CD8-positive, alpha-beta memory T cell (primary cell): ENCODE measurements around the gene ZNF649. TPM values are rescaled to one million over a fixed set of nuclear protein-coding genes. Genes with fewer than 3 reads are reported as not detected.
A peak's percentile ranks its signal among the peaks of the same experiment; 100 is the strongest.
"Not testable (repeated sequence)": the region's sequence is repeated elsewhere in the genome, so short reads cannot be mapped to it uniquely, and the experiment has no call there.

Experiments
- CTCF ChIA-PET: fragments of 350-600 bp; sonication (Branson Sonifier 250); formaldehyde crosslinking; loops from one replicate; lab custom pipeline; 2021; ENCODE audit warnings: antibody characterized with exemption; lab: Charles Lee
- POLR2A ChIA-PET: fragments of 350-600 bp; sonication (Branson Sonifier 250); formaldehyde crosslinking; loops from one replicate; lab custom pipeline; 2021; ENCODE audit warnings: antibody characterized with exemption; lab: Charles Lee
- DNase-seq, 5 donors: peaks; one replicate each; pipeline versions ENCODE4 v3.0.0 to v3.0.0-alpha.2; 2020 to 2022; ENCODE audit warnings: mixed read lengths in 1 of 5
- H3K27ac ChIP-seq: one replicate; pipeline ENCODE4 v1.7.0; 2013; ENCODE audit warnings: low read depth, mild to moderate bottlenecking, low read length, moderate library complexity
- H3K27me3 ChIP-seq: 2 replicates; pipeline ENCODE4 v1.7.0; 2013; ENCODE audit warnings: low read length, mild to moderate bottlenecking; ENCODE audit not compliant: insufficient read depth, poor library complexity, severe bottlenecking
- H3K36me3 ChIP-seq: 2 replicates; pipeline ENCODE4 v1.7.0; 2013; ENCODE audit warnings: mild to moderate bottlenecking, low read length, moderate library complexity; ENCODE audit not compliant: insufficient read depth
- H3K4me1 ChIP-seq: 2 replicates; pipeline ENCODE4 v1.7.0; 2013; ENCODE audit warnings: mild to moderate bottlenecking, low read length, moderate library complexity; ENCODE audit not compliant: insufficient read depth
- H3K4me3 ChIP-seq: 2 replicates; pipeline ENCODE4 v1.7.0; 2013; ENCODE audit warnings: mild to moderate bottlenecking, low read length
- H3K9me3 ChIP-seq: 2 replicates; pipeline ENCODE4 v1.7.0; 2013; ENCODE audit warnings: mild to moderate bottlenecking, low read length
- H3K27ac Mint-ChIP-seq, 8 donors: one replicate each; pipeline ENCODE4 v1.8.0; 2020 to 2021; ENCODE audit warnings: mixed read lengths in 8 of 8, mild to moderate bottlenecking in 6 of 8, inconsistent platforms in 3 of 8, moderate library complexity in 3 of 8
- H3K27me3 Mint-ChIP-seq, 2 donors: one replicate each; pipeline ENCODE4 v1.8.0; 2020 to 2021; ENCODE audit warnings: mixed read lengths in 2 of 2, mild to moderate bottlenecking in 1 of 2, moderate library complexity in 1 of 2
- H3K36me3 Mint-ChIP-seq, 3 donors: one replicate each; pipeline ENCODE4 v1.8.0; 2020 to 2021; ENCODE audit warnings: mixed read lengths in 3 of 3, inconsistent platforms in 1 of 3, mild to moderate bottlenecking in 1 of 3
- H3K4me1 Mint-ChIP-seq, 3 donors: one replicate each; pipeline ENCODE4 v1.8.0; 2020 to 2021; ENCODE audit warnings: mixed read lengths in 3 of 3, inconsistent platforms in 1 of 3, mild to moderate bottlenecking in 1 of 3
- H3K4me3 Mint-ChIP-seq, 7 donors: one replicate each; pipeline ENCODE4 v1.8.0; 2020 to 2021; ENCODE audit warnings: mixed read lengths in 7 of 7, mild to moderate bottlenecking in 6 of 7, moderate library complexity in 4 of 7, inconsistent platforms in 2 of 7
- H3K9me3 Mint-ChIP-seq, 5 donors: one replicate each; pipeline ENCODE4 v1.8.0; 2020 to 2022; ENCODE audit warnings: mixed read lengths in 5 of 5, mild to moderate bottlenecking in 3 of 5, moderate library complexity in 2 of 5, inconsistent platforms in 1 of 5
- polyA plus RNA-seq: library from polyadenylated mRNA; unstranded; fragments of 300-500 nt; fragmentation: Illumina TruSeq; gene quantifications from one replicate; pipeline ENCODE4 v1.2.3, GENCODE V29; 2021
- total RNA-seq, 2 experiments: library from RNA; stranded (reverse); gene quantifications; one replicate each; pipeline ENCODE4 v1.2.3, GENCODE V29; 2021

ZNF649 gene
- total and polyA plus RNA-seq, 3 experiments from 2014 or later, result 7.2 to 13.5 (median 12.3) TPM

GRCh38 chr19:51906108-51906507 is 1.3 kb upstream of the ZNF649 start:
- CTCF ChIA-PET, H3K4me3 ChIP-seq, POLR2A ChIA-PET, H3K36me3 ChIP-seq, DNase-seq, H3K27me3 ChIP-seq, H3K27ac ChIP-seq: not testable (repeated sequence)
- Mint-ChIP-seq H3K36me3 (peaks cover 9 to 65% (median 40%) of the 10 kb centered on the region in 3 donors), H3K4me1 (peaks cover 18 to 29% (median 27%) of the 10 kb centered on the region in 3 donors), H3K27ac (peak overlapping the region in 1 of 8 donors; percentile 57), H3K4me3 (peak overlapping the region in 5 of 7 donors; percentile 8 to 51 (median 37)), H3K27me3 (peaks cover 32 to 33% of the 10 kb centered on the region in 2 donors), H3K9me3 (peaks cover 39 to 85% (median 72%) of the 10 kb centered on the region in 5 donors)
- Histone ChIP-seq H3K4me1 (peaks cover 14% of the 10 kb centered on the region), H3K9me3 (peaks cover 17% of the 10 kb centered on the region)

GRCh38 chr19:51905639-51906038 is 822 bp upstream of the ZNF649 start:
- H3K27me3 ChIP-seq, H3K27ac Mint-ChIP-seq, CTCF ChIA-PET, H3K27ac ChIP-seq, POLR2A ChIA-PET, DNase-seq, H3K36me3 ChIP-seq: not testable (repeated sequence)
- Histone ChIP-seq H3K4me3 (peak overlapping the region; percentile 8), H3K9me3 (peaks cover 22% of the 10 kb centered on the region), H3K4me1 (peaks cover 14% of the 10 kb centered on the region)
- H3K4me1 Mint-ChIP-seq, result peaks cover 18 to 33% (median 27%) of the 10 kb centered on the region in 3 donors
- H3K9me3 Mint-ChIP-seq, result peaks cover 39 to 88% (median 72%) of the 10 kb centered on the region in 5 donors
- peak overlapping the region in 5 of 7 donors; percentile 13 to 99 (median 27) for H3K4me3 Mint-ChIP-seq
- H3K36me3 Mint-ChIP-seq, result peaks cover 9 to 65% (median 45%) of the 10 kb centered on the region in 3 donors
- H3K27me3 Mint-ChIP-seq, result peaks cover 32% of the 10 kb centered on the region in 2 donors

GRCh38 chr19:51905206-51905605 is 389 bp upstream of the ZNF649 start:
- Histone ChIP-seq H3K9me3 (peaks cover 26% of the 10 kb centered on the region), H3K4me1 (peaks cover 14% of the 10 kb centered on the region), H3K27ac (no peak overlapping the region), H3K36me3 (peaks cover 3% of the 10 kb centered on the region), H3K27me3 (no peaks in the 10 kb centered on the region), H3K4me3 (peak overlapping the region; percentile 8)
- Mint-ChIP-seq H3K27ac (peak overlapping the region in 7 of 8 donors; percentile 1 to 97 (median 96)), H3K9me3 (peaks cover 39 to 88% (median 72%) of the 10 kb centered on the region in 5 donors), H3K27me3 (peaks cover 28 to 29% of the 10 kb centered on the region in 2 donors), H3K4me1 (peaks cover 18 to 35% (median 27%) of the 10 kb centered on the region in 3 donors), H3K36me3 (peaks cover 11 to 66% (median 48%) of the 10 kb centered on the region in 3 donors), H3K4me3 (peak overlapping the region; percentile 90 to 100 (median 99))
- POLR2A ChIA-PET, result no interaction called here
- no peak for DNase-seq
- CTCF ChIA-PET, result no interaction called here

GRCh38 chr19:51903192-51903591 is 1.6 kb downstream of the ZNF649 start:
- H3K36me3 Mint-ChIP-seq, result peaks cover 18 to 78% (median 62%) of the 10 kb centered on the region in 3 donors
- Histone ChIP-seq H3K27ac (no peak overlapping the region), H3K4me3 (peak overlapping the region; percentile 8), H3K27me3 (no peaks in the 10 kb centered on the region), H3K36me3 (peaks cover 21% of the 10 kb centered on the region), H3K9me3 (peaks cover 41% of the 10 kb centered on the region), H3K4me1 (peaks cover 14% of the 10 kb centered on the region)
- H3K4me3 Mint-ChIP-seq, result peak overlapping the region; percentile 90 to 100 (median 99)
- H3K27ac Mint-ChIP-seq, result peak overlapping the region in 1 of 8 donors; percentile 80
- H3K4me1 Mint-ChIP-seq, result peaks cover 20 to 37% (median 27%) of the 10 kb centered on the region in 3 donors
- CTCF ChIA-PET, result no interaction called here
- peaks cover 13 to 17% of the 10 kb centered on the region in 2 donors for H3K27me3 Mint-ChIP-seq
- POLR2A ChIA-PET, result no interaction called here
- H3K9me3 Mint-ChIP-seq, result peaks cover 31 to 91% (median 78%) of the 10 kb centered on the region in 5 donors
- DNase-seq, result no peak

- Histone ChIP-seq H3K27me3 (no peaks in the 10 kb centered on the region), H3K9me3 (peaks cover 51% of the 10 kb centered on the region), H3K36me3 (peaks cover 34% of the 10 kb centered on the region), H3K4me3 (no peak overlapping the region), H3K4me1 (peaks cover 14% of the 10 kb centered on the region), H3K27ac (no peak overlapping the region)
- Mint-ChIP-seq H3K4me1 (peaks cover 20 to 37% (median 27%) of the 10 kb centered on the region in 3 donors), H3K27me3 (peaks cover 5% of the 10 kb centered on the region in 2 donors), H3K9me3 (peaks cover 29 to 92% (median 79%) of the 10 kb centered on the region in 5 donors), H3K4me3 (peak overlapping the region in 1 of 7 donors; percentile 59), H3K27ac (no peak overlapping the region), H3K36me3 (peaks cover 25 to 82% (median 73%) of the 10 kb centered on the region in 3 donors)
- ChIA-PET POLR2A (no interaction called here), CTCF (no interaction called here)
- no peak for DNase-seq
These were observed 3.0 kb downstream of the ZNF649 start for GRCh38 chr19:51901860-51902259.

GRCh38 chr19:51891193-51891747 is 13.5 kb downstream of the ZNF649 start:
- Mint-ChIP-seq H3K4me3 (no peak overlapping the region), H3K27me3 (no peaks in the 10 kb centered on the region), H3K4me1 (peaks cover 0 to 17% (median 7%) of the 10 kb centered on the region in 3 donors), H3K9me3 (peaks cover 55 to 98% (median 97%) of the 10 kb centered on the region in 5 donors), H3K27ac (no peak overlapping the region), H3K36me3 (peaks cover 50 to 92% (median 89%) of the 10 kb centered on the region in 3 donors)
- Histone ChIP-seq H3K27ac (no peak overlapping the region), H3K9me3 (peaks cover 82% of the 10 kb centered on the region), H3K4me3 (peak overlapping the region; percentile 45), H3K36me3 (peaks cover 57% of the 10 kb centered on the region), H3K4me1 (no peaks in the 10 kb centered on the region), H3K27me3 (no peaks in the 10 kb centered on the region)
- ChIA-PET POLR2A (no interaction called here), CTCF (no interaction called here)
- DNase-seq, result no peak

GRCh38 chr19:51889934-51890333 is 14.9 kb downstream of the ZNF649 start:
- POLR2A ChIA-PET, result no interaction called here
- H3K9me3 ChIP-seq, result peaks cover 84% of the 10 kb centered on the region

More at GRCh38 chr19:51889934-51890333, 14.9 kb downstream of the ZNF649 start:
- H3K36me3 ChIP-seq, result peaks cover 45% of the 10 kb centered on the region
- Mint-ChIP-seq H3K27me3 (no peaks in the 10 kb centered on the region), H3K27ac (no peak overlapping the region), H3K4me1 (peaks cover 0 to 17% (median 7%) of the 10 kb centered on the region in 3 donors), H3K4me3 (no peak overlapping the region), H3K36me3 (peaks cover 40 to 89% (median 86%) of the 10 kb centered on the region in 3 donors), H3K9me3 (peaks cover 58 to 97% (median 96%) of the 10 kb centered on the region in 5 donors)
- H3K27ac ChIP-seq, result no peak overlapping the region
- DNase-seq, result no peak
- H3K4me1 ChIP-seq, result no peaks in the 10 kb centered on the region
- no peaks in the 10 kb centered on the region for H3K27me3 ChIP-seq
- no peak overlapping the region for H3K4me3 ChIP-seq
- CTCF ChIA-PET, result no interaction called here
